Measurements from ENCODE around the gene CCDC70.

CCDC70 gene

DNA sequence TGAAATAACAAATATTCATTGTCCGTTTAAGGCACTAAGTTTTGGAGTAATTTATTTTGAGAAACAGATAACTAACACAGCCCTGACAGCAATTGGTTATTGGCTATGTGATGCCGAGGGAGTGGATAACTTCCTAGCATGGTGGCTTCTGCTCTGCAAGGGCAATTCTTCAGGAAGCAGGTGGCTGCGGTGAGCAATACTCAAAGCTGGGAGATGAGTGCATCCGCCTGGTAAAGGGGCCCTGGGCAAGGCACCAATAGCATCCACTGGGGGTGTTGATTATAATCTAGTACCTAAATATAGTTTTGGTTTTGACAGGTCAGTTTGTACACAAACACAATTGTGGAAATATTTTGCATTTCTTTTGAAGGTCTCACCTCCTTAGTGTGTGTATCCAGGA lies 41.0 kb downstream of the CCDC70 start:
- Histone ChIP-seq H3K27ac (ENCODE audit: low read depth, low read length) (no peak overlapping the region), H3F3A (ENCODE audit: control insufficient read depth, insufficient read depth) (no peaks in the 10 kb centered on the region), H3K9me3 (ENCODE audit: control insufficient read depth, insufficient read depth, low read length) (no peaks in the 10 kb centered on the region), H3K4me2 (ENCODE audit: low read length) (no peak overlapping the region), H4K20me1 (ENCODE audit: control insufficient read depth, insufficient read depth, low read depth, low read length) (no peaks in the 10 kb centered on the region), H3K9me2 (replicated peaks; ENCODE audit: control insufficient read depth, low read length) (no peaks in the 10 kb centered on the region), H3K27me3 (ENCODE audit: control insufficient read depth, low read length) (peaks cover 33% of the 10 kb centered on the region), H3K4me3 (ENCODE audit: low read length) (no peak overlapping the region), H3K4me1 (ENCODE audit: control insufficient read depth, low read length) (no peaks in the 10 kb centered on the region), H3K36me3 (ENCODE audit: control insufficient read depth, low read length) (no peaks in the 10 kb centered on the region), H3K79me2 (ENCODE audit: control insufficient read depth, low read length) (no peaks in the 10 kb centered on the region)
- TF ChIP-seq EZH2phosphoT487 (IDR thresholded peaks at IDR 0.05; ENCODE audit: borderline replicate concordance, low read length) = no peak
- TF ChIP-seq, protein P1, sequence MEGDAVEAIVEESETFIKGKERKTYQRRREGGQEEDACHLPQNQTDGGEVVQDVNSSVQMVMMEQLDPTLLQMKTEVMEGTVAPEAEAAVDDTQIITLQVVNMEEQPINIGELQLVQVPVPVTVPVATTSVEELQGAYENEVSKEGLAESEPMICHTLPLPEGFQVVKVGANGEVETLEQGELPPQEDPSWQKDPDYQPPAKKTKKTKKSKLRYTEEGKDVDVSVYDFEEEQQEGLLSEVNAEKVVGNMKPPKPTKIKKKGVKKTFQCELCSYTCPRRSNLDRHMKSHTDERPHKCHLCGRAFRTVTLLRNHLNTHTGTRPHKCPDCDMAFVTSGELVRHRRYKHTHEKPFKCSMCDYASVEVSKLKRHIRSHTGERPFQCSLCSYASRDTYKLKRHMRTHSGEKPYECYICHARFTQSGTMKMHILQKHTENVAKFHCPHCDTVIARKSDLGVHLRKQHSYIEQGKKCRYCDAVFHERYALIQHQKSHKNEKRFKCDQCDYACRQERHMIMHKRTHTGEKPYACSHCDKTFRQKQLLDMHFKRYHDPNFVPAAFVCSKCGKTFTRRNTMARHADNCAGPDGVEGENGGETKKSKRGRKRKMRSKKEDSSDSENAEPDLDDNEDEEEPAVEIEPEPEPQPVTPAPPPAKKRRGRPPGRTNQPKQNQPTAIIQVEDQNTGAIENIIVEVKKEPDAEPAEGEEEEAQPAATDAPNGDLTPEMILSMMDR (IDR thresholded peaks at IDR 0.05; ENCODE audit: low read depth, low read length, poor library complexity, severe bottlenecking) = no peak

DNA sequence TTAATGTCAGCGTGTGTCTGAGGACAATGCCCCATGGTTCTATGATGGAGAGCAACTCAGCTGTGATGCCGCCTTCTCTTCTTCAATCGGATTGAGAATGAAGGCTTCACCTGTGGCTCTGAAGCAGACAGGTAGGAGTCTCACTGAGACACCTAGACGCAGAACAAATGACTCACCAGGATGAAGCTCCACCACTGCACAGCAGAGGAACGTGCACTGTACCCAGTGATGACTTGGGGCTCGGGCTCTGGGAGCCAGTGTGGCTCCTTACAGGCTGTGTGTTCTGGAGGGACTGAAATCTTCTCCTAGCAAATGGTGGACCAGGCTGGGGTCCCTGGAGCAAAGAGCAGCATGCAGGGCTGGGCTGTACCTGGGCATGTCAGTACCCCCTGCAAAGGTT lies 44.0 kb downstream of the CCDC70 start:
- Histone ChIP-seq H3K9me3 (ENCODE audit: control insufficient read depth, insufficient read depth, low read length) (no peaks in the 10 kb centered on the region), H3K4me3 (ENCODE audit: low read length) (no peak overlapping the region), H3K79me2 (ENCODE audit: control insufficient read depth, low read length) (no peaks in the 10 kb centered on the region), H3K9me2 (replicated peaks; ENCODE audit: control insufficient read depth, low read length) (no peaks in the 10 kb centered on the region), H3K27me3 (ENCODE audit: control insufficient read depth, low read length) (peaks cover 26% of the 10 kb centered on the region), H3K36me3 (ENCODE audit: control insufficient read depth, low read length) (no peaks in the 10 kb centered on the region), H3K4me1 (ENCODE audit: control insufficient read depth, low read length) (no peaks in the 10 kb centered on the region), H4K20me1 (ENCODE audit: control insufficient read depth, insufficient read depth, low read depth, low read length) (no peaks in the 10 kb centered on the region), H3F3A (ENCODE audit: control insufficient read depth, insufficient read depth) (no peaks in the 10 kb centered on the region), H3K27ac (ENCODE audit: low read depth, low read length) (no peak overlapping the region), H3K4me2 (ENCODE audit: low read length) (no peak overlapping the region)
- TF ChIP-seq, protein P1 (IDR thresholded peaks at IDR 0.05; ENCODE audit: low read depth, low read length, poor library complexity, severe bottlenecking) = no peak
- TF ChIP-seq EZH2phosphoT487 (IDR thresholded peaks at IDR 0.05; ENCODE audit: borderline replicate concordance, low read length) = no peak

DNA sequence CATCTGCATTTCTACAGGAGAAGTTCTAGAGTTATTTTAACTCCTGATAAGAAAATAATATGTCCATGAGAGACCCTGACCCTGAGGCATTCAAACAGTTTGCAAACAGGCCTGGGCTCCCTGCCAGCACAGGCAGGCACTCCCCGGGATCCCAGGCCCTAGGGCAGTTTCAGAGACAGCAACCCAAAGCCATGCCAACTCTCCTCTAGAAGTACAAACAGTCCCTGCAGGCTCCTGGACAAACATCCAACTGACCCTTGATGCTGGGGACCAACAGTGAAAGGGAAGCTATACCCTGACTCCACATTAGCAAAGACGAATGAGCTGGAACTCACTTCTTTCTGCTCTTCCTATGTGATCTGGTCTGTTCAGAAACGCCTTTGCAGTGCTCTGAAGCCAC lies 44.8 kb downstream of the CCDC70 start:
- Histone ChIP-seq H3K4me1 (ENCODE audit: control insufficient read depth, low read length) (no peaks in the 10 kb centered on the region), H3K4me3 (ENCODE audit: low read length) (no peak overlapping the region), H3K27ac (ENCODE audit: low read depth, low read length) (no peak overlapping the region)

More for the DNA sequence above, 44.8 kb downstream of the CCDC70 start:
- H3K9me2 ChIP-seq (replicated peaks; ENCODE audit: control insufficient read depth, low read length) = no peaks in the 10 kb centered on the region
- TF ChIP-seq EZH2phosphoT487 (IDR thresholded peaks at IDR 0.05; ENCODE audit: borderline replicate concordance, low read length) = no peak
- TF ChIP-seq, protein P1 (IDR thresholded peaks at IDR 0.05; ENCODE audit: low read depth, low read length, poor library complexity, severe bottlenecking) = no peak
- no peaks in the 10 kb centered on the region for H4K20me1 ChIP-seq (ENCODE audit: control insufficient read depth, insufficient read depth, low read depth, low read length)
- H3K36me3 ChIP-seq (ENCODE audit: control insufficient read depth, low read length) = no peaks in the 10 kb centered on the region
- H3F3A ChIP-seq (ENCODE audit: control insufficient read depth, insufficient read depth) = no peaks in the 10 kb centered on the region
- H3K79me2 ChIP-seq (ENCODE audit: control insufficient read depth, low read length) = no peaks in the 10 kb centered on the region
- peaks cover 30% of the 10 kb centered on the region for H3K27me3 ChIP-seq (ENCODE audit: control insufficient read depth, low read length)
- no peak overlapping the region for H3K4me2 ChIP-seq (ENCODE audit: low read length)
- H3K9me3 ChIP-seq (ENCODE audit: control insufficient read depth, insufficient read depth, low read length) = no peaks in the 10 kb centered on the region
